Stimulated activated CD4-positive, alpha-beta T cell treated with anti-CD3 and anti-CD28 coated beads, Interleukin-15, amount 100 ng/mL, for 1 hour (primary cell): ENCODE data around the gene PLK2.

Source experiments
- DNase-seq, 2 donors: peaks; one replicate each; pipeline ENCODE4 v3.0.0-alpha.2; 2020; ENCODE audit warnings: low read depth in 1 of 2, low spot score in 1 of 2

PLK2 gene

GRCh38 chr5:58460002-58460731, at the start of gene PLK2:
TSS of gene PLK2 (minus strand) at chr5:58460086. CDS start at chr5:58459959, 127 bp downstream.
- DNase-seq: peak; percentile 89

- DNase-seq: no peak
Measured at GRCh38 chr5:58507715-58508114, 47.8 kb upstream of the PLK2 start.

GRCh38 chr5:58505971-58506640, 46.2 kb upstream of the PLK2 start:
- DNase-seq: no peak

GRCh38 chr5:58505502-58505901, 45.6 kb upstream of the PLK2 start:
- no peak for DNase-seq

GRCh38 chr5:58504766-58505165, 44.9 kb upstream of the PLK2 start:
- no peak for DNase-seq

GRCh38 chr5:58503390-58504046, 43.6 kb upstream of the PLK2 start:
- no peak for DNase-seq

GRCh38 chr5:58501778-58502417, 42.0 kb upstream of the PLK2 start:
- no peak for DNase-seq

GRCh38 chr5:58499941-58500340, 40.1 kb upstream of the PLK2 start:
- no peak for DNase-seq

- no peak for DNase-seq
Measured at GRCh38 chr5:58499231-58499630, 39.3 kb upstream of the PLK2 start.

- DNase-seq: no peak
Measured at GRCh38 chr5:58498340-58498942, 38.6 kb upstream of the PLK2 start.

GRCh38 chr5:58497921-58498320, 38.0 kb upstream of the PLK2 start:
- no peak for DNase-seq

GRCh38 chr5:58497386-58497785, 37.5 kb upstream of the PLK2 start:
- no peak for DNase-seq

GRCh38 chr5:58496488-58496887, 36.6 kb upstream of the PLK2 start:
- no peak for DNase-seq

GRCh38 chr5:58493141-58493540, 33.3 kb upstream of the PLK2 start:
- DNase-seq: no peak

- no peak for DNase-seq
Measured at GRCh38 chr5:58491216-58491892, 31.5 kb upstream of the PLK2 start, which contains the start of gene GAPT. TSS of gene GAPT (plus strand) at chr5:58491435. CDS start at chr5:58494537, 3,102 bp downstream.

- DNase-seq: no peak
Measured at GRCh38 chr5:58490402-58491050, 30.6 kb upstream of the PLK2 start.

- DNase-seq: no peak
Measured at GRCh38 chr5:58486290-58486689, 26.4 kb upstream of the PLK2 start.

GRCh38 chr5:58484505-58484904, 24.6 kb upstream of the PLK2 start:
- DNase-seq: no peak

GRCh38 chr5:58482536-58482935, 22.6 kb upstream of the PLK2 start:
- DNase-seq: no peak

GRCh38 chr5:58481828-58482227, 21.9 kb upstream of the PLK2 start:
- no peak for DNase-seq
